Activated CD8-positive, alpha-beta memory T cell treated with anti-CD3 and anti-CD28 coated beads for 36 hours (primary cell): ENCODE results near the gene LRRC61. TPM values are rescaled to one million over a fixed set of nuclear protein-coding genes. Genes with fewer than 3 reads are reported as not detected.
"Not testable (repeated sequence)": the region's sequence is repeated elsewhere in the genome, so short reads cannot be mapped to it uniquely, and the experiment has no call there.

Source experiments
- CTCF ChIA-PET: fragments of 350-600 bp; sonication (Branson Sonifier 250); formaldehyde crosslinking; loops from one replicate; lab custom pipeline; 2021; ENCODE audit warnings: antibody characterized with exemption; lab: Charles Lee
- POLR2A ChIA-PET: fragments of 350-600 bp; sonication (Branson Sonifier 250); formaldehyde crosslinking; loops from one replicate; lab custom pipeline; 2021; ENCODE audit warnings: antibody characterized with exemption; lab: Charles Lee
- total RNA-seq, 2 experiments: library from RNA; stranded (reverse); gene quantifications; one replicate each; pipeline ENCODE4 v1.2.3, GENCODE V29; 2021

The LRRC61 gene
- total RNA-seq, 2 experiments from 2014 or later = 27.3 to 27.4 TPM

DNA sequence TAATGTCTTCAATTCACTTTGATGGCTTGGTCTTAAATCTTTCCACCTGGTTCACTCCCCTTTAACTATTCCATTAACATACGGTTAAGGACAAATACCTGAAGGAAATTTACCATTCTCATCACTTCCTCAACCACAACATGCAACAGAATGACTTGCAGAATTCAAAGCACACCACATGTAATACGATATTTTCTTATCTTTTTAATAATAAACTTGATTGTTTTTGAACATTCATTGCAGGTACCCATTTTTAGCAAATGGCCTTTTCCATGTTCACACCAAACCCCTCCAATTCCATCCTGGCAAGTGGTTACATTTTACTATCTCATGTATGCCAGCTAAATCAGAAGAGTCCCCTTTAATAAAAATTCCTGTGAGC lies 17.3 kb upstream of the LRRC61 start:
- CTCF ChIA-PET, POLR2A ChIA-PET: not testable (repeated sequence)

DNA sequence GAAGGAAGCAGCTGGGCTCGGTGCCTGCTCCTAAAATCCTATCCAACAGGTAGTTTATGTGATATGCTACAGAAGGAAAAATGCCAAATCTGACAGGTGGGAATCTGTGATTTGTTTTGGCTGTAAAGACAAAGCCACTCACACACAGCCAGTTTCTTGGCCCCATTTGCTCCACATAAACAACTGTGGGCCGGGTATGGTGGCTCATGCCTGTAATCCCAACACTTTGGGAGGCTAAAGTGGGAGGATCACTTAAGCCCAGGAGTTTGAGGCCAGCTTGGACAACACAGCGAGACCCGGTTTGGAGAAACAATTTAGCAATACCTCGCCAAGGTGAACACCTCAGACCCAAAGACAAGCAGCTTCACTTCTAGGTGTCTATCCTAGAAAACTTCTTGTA lies 16.8 kb upstream of the LRRC61 start:
- CTCF ChIA-PET, POLR2A ChIA-PET: not testable (repeated sequence)

DNA sequence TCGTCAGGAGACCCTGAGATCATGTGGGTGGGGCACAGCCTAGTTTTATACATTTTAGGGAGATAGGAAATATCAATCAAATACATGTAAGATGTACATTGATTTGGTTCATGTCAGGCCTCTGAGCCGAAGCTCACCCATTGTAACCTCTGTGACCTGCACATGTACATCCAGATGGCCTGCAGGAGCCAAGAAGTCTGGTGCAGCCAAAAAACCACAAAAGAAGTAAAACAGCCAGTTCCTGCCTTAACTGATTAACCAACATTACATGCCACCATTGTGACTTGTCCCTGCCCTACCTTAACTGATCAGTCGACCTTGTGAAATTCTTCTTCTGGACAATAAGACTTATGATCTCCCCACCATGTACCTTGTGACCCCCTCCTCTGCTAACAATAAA lies 16.0 kb upstream of the LRRC61 start:
- CTCF ChIA-PET = no interaction called here
- POLR2A ChIA-PET = no interaction called here

DNA sequence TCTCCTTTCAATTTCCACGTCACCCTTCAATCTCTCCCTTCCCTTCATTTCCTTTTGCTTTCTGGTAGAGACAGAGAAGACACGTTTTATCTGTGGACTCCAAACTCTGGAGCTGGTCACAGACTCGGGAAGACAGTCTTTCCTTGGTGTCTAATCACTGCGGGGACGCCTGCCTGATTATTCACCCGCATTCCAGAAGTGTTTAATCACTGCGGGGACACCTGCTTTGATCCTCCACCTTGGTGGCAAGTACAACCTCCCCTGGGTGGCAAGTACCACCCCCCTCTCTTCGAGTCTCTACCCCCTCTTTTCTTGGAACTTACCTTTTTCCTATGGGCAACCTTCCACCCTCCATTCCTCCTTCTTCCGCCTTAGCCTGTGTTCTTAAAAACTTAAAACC lies 15.3 kb upstream of the LRRC61 start:
- POLR2A ChIA-PET = no interaction called here
- CTCF ChIA-PET = no interaction called here

DNA sequence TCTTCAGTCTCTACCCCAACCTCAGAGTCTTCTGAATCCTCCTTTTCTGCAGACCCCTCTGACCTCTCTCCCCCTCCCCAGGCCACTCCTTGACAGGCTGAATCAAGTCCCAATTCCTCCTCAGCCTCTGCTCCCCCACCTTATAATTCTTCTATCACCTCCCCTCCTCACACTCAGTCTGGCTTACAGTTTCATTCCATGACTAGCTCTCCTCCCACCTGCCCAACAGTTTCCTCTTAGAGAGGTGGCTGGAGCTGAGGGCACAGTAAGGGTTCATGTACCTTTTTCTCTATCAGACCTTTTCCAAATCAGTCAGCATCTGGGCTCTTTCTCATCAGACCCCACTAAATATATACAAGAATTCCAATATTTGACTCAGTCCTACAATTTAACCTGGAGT lies 14.6 kb upstream of the LRRC61 start:
- CTCF ChIA-PET = no interaction called here
- POLR2A ChIA-PET = no interaction called here

DNA sequence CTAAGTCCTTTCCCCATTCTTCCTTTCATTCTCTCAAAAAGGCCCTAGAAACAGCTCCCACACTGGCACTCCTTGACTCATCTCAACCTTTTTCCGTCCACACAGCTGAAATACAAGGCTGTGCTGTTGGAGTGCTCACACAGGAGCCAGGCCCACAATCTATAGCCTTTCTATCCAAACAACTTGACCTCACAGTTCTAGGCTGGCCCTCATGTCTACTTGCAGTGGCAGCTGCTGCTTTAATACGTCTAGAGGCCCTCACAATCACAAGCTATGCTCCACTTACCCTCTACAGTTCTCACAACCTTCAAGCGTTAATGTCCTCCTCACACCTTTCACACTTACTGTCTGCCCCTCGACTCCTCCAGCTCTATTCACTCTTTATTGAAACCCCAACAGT lies 12.0 kb upstream of the LRRC61 start:
- ChIA-PET POLR2A (no interaction called here), CTCF (no interaction called here)

DNA sequence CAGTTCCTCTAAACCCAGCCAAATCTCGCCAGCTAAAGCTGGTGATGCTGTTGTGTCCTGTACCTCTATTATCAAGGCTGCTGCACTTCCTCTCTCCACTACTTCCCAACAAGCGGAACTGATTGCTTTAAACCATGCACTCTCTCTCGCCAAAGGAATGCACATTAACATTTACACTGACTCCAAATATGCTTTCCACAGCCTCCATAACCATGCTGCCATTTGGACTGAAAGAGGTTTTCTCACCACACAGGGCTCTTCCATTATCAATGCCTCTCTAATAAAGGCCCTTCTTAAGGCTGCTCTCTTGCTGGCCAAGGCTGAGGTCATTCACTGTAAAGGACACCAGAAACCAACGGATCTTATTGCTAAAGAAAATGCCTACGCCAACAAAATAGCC lies 11.4 kb upstream of the LRRC61 start:
- ChIA-PET POLR2A (no interaction called here), CTCF (no interaction called here)

DNA sequence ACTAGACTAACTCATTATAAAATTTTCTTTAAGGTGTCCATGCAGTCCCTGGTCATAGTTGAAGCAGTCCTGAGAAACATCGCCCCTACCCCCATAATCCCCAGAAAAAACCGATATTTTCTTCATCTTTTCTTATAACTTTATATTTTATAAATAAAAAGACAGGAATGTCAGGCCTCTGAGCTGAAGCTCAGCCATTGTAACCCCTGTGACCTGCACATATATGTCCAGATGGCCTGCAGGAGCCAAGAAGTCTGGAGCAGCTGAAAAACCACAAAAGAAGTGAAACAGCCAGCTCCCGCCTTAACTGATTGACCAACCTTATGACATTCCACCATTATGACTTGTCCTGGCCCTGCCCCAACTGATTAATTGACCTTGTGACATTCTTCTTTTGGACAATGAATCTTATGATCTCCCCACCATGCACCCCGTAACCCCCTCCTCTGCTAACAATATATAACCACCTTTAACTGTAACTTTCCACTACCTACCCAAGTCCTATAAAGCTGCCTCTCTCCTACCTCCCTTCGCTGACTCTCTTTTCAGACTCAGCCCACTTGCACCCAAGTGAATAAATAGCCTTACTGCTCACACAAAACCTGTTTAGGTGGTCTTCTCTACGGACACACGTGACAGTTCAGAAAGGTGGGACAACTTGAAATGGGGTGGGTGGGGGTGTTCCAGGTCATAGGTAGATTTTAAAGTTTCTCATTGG lies 10.3 kb upstream of the LRRC61 start:
- CTCF ChIA-PET, POLR2A ChIA-PET: not testable (repeated sequence)

DNA sequence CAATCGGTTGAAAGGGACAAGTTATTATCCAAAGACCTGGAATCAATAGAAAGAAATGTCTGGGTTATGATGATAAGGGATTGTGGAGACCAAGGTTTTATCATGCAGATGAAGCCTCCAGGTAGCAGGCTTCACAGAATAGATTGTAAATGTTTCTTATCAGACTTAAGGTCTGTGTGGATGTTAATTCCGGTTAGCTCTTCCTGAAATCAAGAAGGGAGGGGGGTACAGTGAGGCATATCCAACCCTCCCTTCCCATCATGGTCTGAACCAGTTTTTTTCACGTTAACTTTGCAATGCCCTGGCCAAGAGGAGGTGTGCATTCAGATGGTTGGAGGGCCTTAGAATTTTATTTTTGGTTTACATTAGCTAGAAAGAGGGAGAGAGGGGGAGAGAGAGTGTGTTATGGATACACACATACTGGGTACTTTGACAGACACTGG lies 9.8 kb upstream of the LRRC61 start:
- POLR2A ChIA-PET = no interaction called here
- CTCF ChIA-PET = no interaction called here

DNA sequence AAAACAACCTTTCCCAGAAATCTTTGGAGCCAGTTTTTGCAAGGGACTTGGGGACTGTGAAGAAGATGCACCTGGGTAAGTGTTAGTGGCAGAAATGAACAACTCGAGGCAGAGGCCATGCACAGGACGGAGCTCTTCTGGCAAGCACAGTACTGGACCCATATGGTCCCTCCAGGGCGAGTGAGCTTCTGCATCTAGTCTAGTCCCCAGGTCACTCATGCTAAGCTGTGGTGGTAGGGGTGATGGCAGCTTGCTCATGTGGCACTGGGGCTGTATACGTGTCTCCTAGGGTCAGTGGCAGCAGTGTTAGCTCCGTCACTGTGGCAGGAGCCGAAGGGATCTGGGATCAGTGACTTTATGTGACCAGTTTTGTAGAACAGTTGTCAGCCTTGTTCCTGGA lies 9.3 kb upstream of the LRRC61 start:
- POLR2A ChIA-PET = no interaction called here
- CTCF ChIA-PET = interaction anchor here (0.7 kb wide), 1 partner anchor 135 kb away, joined by 3 read pairs; no protein-coding TSS in a partner anchor

DNA sequence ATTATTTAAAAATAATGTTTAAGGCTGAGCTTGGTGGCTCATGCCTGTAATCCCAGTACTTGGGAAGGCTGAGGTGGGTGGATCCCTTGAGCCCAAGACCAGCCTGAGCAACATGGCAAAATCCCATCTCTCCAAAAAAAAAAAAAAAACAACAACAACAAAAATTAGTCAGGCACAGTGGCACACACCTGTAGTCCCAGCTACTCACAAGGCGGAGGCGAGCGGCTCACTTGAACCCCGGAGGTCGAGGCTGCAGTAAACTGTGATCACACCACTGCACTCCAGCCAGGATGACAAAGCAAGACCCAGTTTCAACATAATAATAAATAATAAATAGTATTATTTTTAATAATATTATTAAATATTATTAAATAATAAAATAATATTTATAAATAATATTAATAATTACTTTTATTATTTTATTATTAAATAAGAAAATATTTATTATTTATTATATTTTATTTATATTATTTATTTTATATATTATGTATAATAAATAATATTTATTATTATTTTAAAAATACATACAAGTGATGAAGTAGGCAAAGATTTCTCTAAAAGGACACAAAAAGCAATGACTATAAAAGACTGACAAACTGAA lies 8.4 kb upstream of the LRRC61 start:
- ChIA-PET POLR2A (no interaction called here), CTCF (interaction anchor here (0.7 kb wide), 1 partner anchor 134 kb away, joined by 3 read pairs; no protein-coding TSS in a partner anchor)

DNA sequence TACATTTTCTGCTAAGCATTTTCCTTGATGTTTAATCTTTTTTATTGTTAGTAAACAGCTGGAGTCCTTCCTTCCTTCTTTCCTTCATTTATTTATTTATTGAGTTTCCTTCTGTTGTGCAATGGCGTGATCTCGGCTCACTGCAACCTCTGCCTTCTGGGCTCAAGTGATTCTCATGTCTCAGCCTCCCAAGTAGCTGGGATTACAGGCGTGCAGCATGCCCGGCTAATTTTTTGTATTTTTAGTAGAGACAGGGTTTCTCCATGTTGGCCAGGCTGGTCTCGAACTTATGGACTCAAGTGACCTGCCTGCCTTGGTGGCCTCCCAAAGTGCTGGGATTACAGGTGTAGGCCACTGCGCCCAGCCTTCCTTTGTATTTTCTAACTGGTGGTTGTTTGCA lies 6.2 kb upstream of the LRRC61 start:
- POLR2A ChIA-PET, CTCF ChIA-PET: not testable (repeated sequence)

DNA sequence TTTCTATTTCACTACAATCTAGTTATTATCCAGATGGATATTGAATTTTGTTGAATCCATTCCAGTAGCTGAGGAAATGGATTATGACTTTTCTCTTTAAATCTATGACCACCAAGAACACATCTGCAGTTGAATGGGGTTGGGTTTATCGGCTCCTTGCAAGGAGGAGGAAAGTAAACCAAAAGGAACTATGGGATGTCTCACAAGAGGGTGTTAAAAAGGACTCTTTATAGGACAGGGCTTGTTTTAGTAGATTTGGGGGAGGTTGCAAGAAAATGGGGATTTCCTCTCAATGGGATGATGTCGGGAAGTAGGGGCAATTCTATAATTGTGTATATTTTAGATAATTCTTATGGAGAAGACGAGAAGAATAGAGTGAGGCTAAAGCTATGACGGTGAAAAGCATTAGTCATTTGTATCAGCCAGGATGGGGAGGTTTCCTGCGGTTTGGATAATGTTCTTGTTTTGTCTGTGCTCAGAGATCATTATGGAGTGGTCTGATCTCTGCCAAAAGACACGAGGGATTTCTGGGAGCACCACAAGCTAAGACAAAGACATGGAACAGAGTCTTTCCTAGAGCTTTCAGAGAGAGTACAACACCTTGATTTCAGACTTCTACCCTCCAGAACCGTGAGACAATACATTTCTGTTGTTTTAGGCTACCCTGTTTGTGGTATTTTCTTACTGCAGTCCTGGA lies 5.3 kb upstream of the LRRC61 start:
- CTCF ChIA-PET = interaction anchor here (0.6 kb wide), 2 partner anchors 63 to 149 kb away, joined by 3 to 4 read pairs; no protein-coding TSS in a partner anchor
- POLR2A ChIA-PET = no interaction called here

DNA sequence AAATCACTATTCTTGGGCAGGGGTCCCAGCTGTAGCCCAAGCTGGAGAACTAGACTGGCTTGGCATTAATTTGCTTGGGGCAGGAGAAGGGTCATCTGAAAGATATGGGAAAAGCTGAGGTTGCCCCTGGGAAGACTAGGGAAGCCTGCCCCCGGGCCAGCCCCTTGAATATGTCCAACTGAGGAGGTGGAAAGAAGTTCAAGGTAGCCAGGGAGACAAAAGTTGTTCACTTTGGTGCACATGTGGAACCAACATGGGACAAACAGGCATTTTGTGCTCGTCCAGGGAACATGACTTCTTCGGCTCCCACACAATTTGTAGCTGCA lies 1.4 kb upstream of the LRRC61 start:
- ChIA-PET POLR2A (no interaction called here), CTCF (interaction anchor here (0.7 to 1.2 kb wide), 3 partner anchors 42 to 435 kb away, joined by 3 read pairs; partner anchors contain the start of gene GIMAP1)

DNA sequence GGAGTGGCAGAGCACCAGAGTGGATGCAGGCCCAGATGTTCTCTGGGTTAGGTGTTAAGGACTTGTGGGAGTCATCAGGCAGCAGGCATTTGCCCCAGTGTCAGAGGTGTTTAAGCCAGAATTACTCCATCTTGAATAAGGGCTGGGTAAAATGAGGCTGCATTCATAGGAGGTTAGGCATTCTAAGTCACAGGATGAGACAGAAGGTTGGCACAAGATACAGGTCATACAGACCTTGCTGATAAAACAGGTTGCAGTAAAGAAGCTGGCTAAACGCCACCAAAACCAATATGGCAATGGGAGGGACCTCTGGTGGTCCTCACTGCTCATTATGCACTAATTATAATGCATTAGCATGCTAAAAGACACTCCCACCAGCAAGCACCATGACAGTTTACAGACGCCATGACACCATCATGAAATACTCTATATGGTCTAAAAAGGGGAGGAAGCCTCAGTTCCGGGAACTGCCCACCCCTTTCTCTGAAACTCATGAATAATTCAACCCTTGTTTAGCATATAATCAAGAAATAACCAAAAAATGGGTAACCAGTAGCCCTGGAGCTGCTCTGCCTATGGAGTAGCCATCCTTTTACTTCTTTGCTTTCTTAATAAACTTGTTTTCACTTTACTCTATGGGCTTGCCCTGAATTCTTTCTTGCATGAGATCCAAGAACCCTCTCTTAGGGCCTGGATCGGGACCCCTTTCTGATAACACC lies 882 bp upstream of the LRRC61 start:
- ChIA-PET POLR2A (no interaction called here), CTCF (interaction anchor here (0.7 to 1.2 kb wide), 3 partner anchors 42 to 434 kb away, joined by 3 read pairs; partner anchors contain the start of gene GIMAP1)

DNA sequence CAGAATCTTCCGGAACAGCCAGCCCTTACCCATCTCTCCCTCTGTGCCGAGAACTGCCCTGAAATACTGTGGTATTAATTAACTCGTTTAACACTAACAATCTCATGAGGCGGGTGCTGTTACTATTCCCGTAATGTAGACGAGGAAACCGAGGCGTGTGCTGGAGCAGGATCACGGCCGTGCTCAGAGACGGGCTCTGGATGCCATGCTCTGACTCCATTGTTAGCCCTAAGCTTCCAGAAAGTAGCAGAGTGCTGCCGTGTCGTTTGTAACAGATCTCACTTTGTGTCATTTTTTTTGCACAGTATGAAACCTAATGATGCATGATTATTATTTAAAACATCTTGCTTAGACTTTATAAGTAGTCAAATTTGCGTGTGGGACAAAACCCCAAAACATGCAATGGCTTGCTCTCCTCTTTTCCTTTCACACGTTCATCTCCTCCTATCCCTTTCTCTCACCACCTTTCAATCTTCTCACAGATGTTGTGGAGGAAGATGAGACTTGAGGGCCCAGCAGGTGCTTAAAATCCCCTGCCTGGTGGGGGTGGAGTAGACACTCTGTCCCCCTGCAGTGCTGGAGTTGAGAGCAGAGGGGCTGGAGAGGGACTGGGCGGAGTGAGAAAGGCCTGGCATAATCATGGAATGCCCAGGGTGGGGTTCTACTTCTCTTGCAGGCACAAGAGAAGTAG lies 672 bp downstream of the LRRC61 start:
- ChIA-PET POLR2A (interaction anchor here (0.5 to 1.6 kb wide), 3 partner anchors 31 to 450 kb away, joined by 4 to 6 read pairs (median 5); partner anchors contain the start of gene REPIN1), CTCF (no interaction called here)

DNA sequence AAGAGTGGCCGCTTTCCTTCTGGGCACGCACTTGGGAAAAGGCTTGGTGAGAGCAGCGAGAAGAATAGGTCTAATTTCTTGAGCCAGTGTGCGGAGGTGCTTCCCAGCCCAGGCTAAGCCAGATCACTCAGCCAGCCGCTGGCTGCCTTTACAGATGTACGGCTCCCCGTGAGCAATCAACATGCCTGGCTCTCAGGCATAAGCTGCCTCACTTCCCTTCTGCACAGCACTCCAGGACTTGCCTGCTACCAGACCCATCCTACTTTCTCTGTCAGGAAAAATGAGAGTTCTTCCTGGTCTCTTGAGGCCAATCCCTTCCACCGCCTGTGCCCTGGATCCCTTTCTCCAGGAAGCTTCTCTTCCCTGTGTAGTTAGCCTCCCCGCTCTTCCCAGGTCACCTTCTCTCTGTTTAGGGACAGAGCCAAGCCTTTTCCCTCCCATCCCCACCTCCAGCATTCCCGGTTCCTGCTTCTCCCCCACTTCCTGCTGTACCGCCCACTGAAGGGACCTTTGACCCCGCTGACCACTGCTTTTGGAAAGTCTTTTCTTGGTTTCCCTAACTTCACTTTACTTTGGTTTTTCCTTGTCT lies 1.3 kb downstream of the LRRC61 start:
- CTCF ChIA-PET = no interaction called here
- POLR2A ChIA-PET = interaction anchor here (1.6 kb wide), 1 partner anchor 44 kb away, joined by 5 read pairs; the partner anchor contains the start of gene REPIN1

DNA sequence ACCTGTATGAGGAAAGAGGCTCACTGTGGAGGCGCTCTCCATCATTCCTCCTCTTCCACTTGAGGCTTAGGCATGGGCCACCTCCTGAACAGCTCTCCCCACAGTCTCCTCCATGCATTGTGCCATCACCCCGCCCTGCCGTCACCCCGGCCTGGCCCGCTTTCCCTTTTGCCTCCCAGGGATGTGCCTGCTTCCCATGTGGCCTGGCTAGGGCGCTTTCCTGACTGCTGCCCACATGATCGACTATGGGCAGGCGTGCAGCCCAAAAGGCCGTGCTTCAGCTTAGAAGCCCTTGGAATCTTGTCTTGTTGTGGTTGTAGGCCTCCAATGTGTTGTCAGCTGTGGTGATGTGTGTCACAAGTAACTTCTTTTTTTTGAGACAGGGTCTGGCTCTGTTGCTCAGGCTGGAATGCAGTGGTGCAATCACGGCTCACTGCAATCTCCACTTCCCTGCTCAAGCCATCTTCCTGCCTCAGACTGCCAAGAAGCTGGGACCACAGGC lies 2.0 kb downstream of the LRRC61 start:
- CTCF ChIA-PET = no interaction called here
- POLR2A ChIA-PET = no interaction called here

DNA sequence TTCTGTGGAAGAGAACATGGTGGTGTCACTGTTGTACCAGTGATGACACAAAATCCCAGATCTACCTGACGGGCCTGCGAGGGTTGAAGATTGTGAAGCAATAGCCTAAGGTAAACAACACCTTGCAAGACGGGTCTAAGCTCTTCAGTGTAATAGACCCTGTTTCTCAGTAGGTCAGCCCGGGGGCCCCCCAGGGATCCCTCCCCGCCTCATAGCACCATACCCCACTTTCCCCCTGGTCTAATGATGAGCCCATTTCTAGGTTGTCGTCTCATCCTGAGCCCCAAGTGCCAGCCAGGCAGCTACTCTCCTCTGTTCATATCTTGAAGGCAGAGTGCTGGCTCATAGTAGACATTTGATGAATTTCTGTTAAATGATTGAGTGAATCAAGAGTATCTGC lies 2.7 kb downstream of the LRRC61 start:
- CTCF ChIA-PET = interaction anchor here (0.7 kb wide), 1 partner anchor 441 kb away, joined by 3 read pairs; no protein-coding TSS in a partner anchor
- POLR2A ChIA-PET = no interaction called here
